Glutamatergic neuron (in vitro differentiated cells): ENCODE results near the gene RTP3. TPM values are rescaled to one million over a fixed set of nuclear protein-coding genes. Genes with fewer than 3 reads are reported as not detected.

Source experiments
- DNase-seq: peaks from one replicate; pipeline ENCODE4 v3.0.0; 2022
- H3K27ac Mint-ChIP-seq: one replicate; pipeline ENCODE4 v1.8.0; 2020; ENCODE audit warnings: mild to moderate bottlenecking, mixed read lengths, inconsistent platforms; ENCODE audit not compliant: unreplicated experiment
- H3K27me3 Mint-ChIP-seq: one replicate; pipeline ENCODE4 v1.8.0; 2020; ENCODE audit warnings: mild to moderate bottlenecking, moderate library complexity, mixed read lengths, inconsistent platforms; ENCODE audit not compliant: unreplicated experiment
- H3K36me3 Mint-ChIP-seq: one replicate; pipeline ENCODE4 v1.8.0; 2020; ENCODE audit warnings: mild to moderate bottlenecking, mixed read lengths, inconsistent platforms; ENCODE audit not compliant: unreplicated experiment
- H3K4me1 Mint-ChIP-seq: one replicate; pipeline ENCODE4 v1.8.0; 2020; ENCODE audit warnings: mild to moderate bottlenecking, low read depth, mixed read lengths, inconsistent platforms; ENCODE audit not compliant: unreplicated experiment
- H3K4me3 Mint-ChIP-seq: one replicate; pipeline ENCODE4 v1.8.0; 2020; ENCODE audit warnings: mild to moderate bottlenecking, mixed read lengths, inconsistent platforms; ENCODE audit not compliant: unreplicated experiment
- H3K9me3 Mint-ChIP-seq: one replicate; pipeline ENCODE4 v1.8.0; 2020; ENCODE audit warnings: mild to moderate bottlenecking, moderate library complexity, mixed read lengths, inconsistent platforms; ENCODE audit not compliant: unreplicated experiment
- CTCF ChIP-seq: fragments of 200-600 bp; sonication (generic); IDR thresholded peaks from one replicate; pipeline ENCODE4 v1.5.0; 2021; ENCODE audit not compliant: partially characterized antibody, unreplicated experiment
- total RNA-seq: library from RNA; stranded (reverse); fragmentation: NEBNext Ultra II Directional; extraction: Animal tissue kit (Norgen Biotek cat#: 25700); gene quantifications from one replicate; pipeline ENCODE4 v1.2.1, GENCODE V29; 2021; ENCODE audit not compliant: unreplicated experiment

RTP3 gene
- total RNA-seq, 1 donor from 2014 or later: not detected

DNA sequence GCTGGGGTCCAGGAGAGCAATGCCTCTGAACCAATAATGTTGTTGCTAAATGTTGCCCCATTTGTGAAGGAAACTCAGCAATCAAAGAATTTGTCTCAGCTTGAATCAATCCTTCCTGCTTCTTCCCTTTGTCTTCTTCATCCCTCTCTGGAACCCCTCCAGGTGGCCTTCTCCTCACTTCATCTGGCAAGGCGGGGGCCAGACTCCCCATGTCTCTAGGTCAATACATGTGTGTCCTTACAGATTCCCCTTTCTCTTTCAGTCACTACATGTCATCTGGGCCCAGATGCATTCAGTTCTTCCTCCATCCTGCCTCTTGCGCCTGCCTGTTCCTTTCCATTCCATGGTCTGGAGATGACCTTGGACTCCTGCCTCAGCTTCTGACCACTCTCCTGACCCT, 25.0 kb upstream of the RTP3 start:
- peaks cover 7% of the 10 kb centered on the region for H3K27me3 Mint-ChIP-seq
- H3K4me3 Mint-ChIP-seq: no peak overlapping the region
- H3K27ac Mint-ChIP-seq: no peak overlapping the region
- TF ChIP-seq CTCF: no peak
- DNase-seq: no peak
- peaks cover 2% of the 10 kb centered on the region for H3K4me1 Mint-ChIP-seq
- peaks cover 25% of the 10 kb centered on the region for H3K36me3 Mint-ChIP-seq
- peaks cover 10% of the 10 kb centered on the region for H3K9me3 Mint-ChIP-seq

DNA sequence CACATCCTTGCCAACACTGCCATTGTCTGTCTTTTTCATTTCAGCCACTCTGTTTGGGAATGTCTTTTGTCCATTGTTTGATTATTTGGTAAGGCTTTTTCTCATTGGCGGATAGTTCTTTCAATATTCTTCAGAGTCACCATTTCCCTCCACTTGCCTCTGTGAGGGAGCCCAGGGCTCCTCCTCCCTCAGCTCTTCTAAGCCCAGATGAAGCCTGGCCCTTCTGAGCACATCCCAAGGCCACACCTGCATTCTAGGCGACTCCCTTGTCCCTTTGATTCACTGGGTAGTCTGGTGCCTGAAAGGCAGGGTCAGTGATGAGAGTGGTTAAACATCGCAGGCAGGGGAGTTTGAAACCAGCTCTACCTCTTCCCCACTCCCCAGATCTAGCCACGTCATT, 20.6 kb upstream of the RTP3 start:
- peaks cover 25% of the 10 kb centered on the region for H3K36me3 Mint-ChIP-seq
- no peak overlapping the region for H3K27ac Mint-ChIP-seq
- TF ChIP-seq CTCF: no peak
- H3K27me3 Mint-ChIP-seq: peaks cover 9% of the 10 kb centered on the region
- H3K9me3 Mint-ChIP-seq: peaks cover 8% of the 10 kb centered on the region
- H3K4me3 Mint-ChIP-seq: no peak overlapping the region
- peaks cover 2% of the 10 kb centered on the region for H3K4me1 Mint-ChIP-seq
- DNase-seq: no peak

GRCh38 chr3:46477756-46478155, 20.0 kb upstream of the RTP3 start:
- H3K4me3 Mint-ChIP-seq: no peak overlapping the region
- DNase-seq: no peak
- no peak for TF ChIP-seq CTCF
- peaks cover 2% of the 10 kb centered on the region for H3K4me1 Mint-ChIP-seq
- peaks cover 25% of the 10 kb centered on the region for H3K36me3 Mint-ChIP-seq
- H3K27me3 Mint-ChIP-seq: peaks cover 9% of the 10 kb centered on the region
- H3K27ac Mint-ChIP-seq: no peak overlapping the region
- peaks cover 8% of the 10 kb centered on the region for H3K9me3 Mint-ChIP-seq

GRCh38 chr3:46478341-46478740, 19.4 kb upstream of the RTP3 start:
- no peak for DNase-seq
- Mint-ChIP-seq H3K27me3 (peaks cover 6% of the 10 kb centered on the region), H3K9me3 (peaks cover 5% of the 10 kb centered on the region), H3K36me3 (peaks cover 22% of the 10 kb centered on the region), H3K4me3 (no peak overlapping the region), H3K4me1 (peaks cover 2% of the 10 kb centered on the region), H3K27ac (no peak overlapping the region)
- TF ChIP-seq CTCF: no peak

GRCh38 chr3:46479021-46479420, 18.8 kb upstream of the RTP3 start:
- peaks cover 2% of the 10 kb centered on the region for H3K4me1 Mint-ChIP-seq
- H3K9me3 Mint-ChIP-seq: peaks cover 5% of the 10 kb centered on the region
- H3K4me3 Mint-ChIP-seq: no peak overlapping the region
- H3K27me3 Mint-ChIP-seq: peaks cover 6% of the 10 kb centered on the region
- no peak for TF ChIP-seq CTCF
- no peak overlapping the region for H3K27ac Mint-ChIP-seq
- no peak for DNase-seq
- peaks cover 15% of the 10 kb centered on the region for H3K36me3 Mint-ChIP-seq
